MCF 10A (cell line): ENCODE data around the gene FBXO36. TPM values are rescaled to one million over a fixed set of nuclear protein-coding genes. Genes with fewer than 3 reads are reported as not detected.
A peak's percentile ranks its signal among the peaks of the same experiment; 100 is the strongest.

ENCODE experiments used
- BruUV-seq: library from RNA; stranded (reverse); fragments of 400-500 nt; replicated peaks from 2 replicates; lab custom pipeline; 2021; lab: Mats Ljungman, UMichigan
- CTCF ChIA-PET: fragments of 300-600 bp; sonication (Branson Sonifier 250); formaldehyde crosslinking; extraction: SDS; loops from one replicate; lab custom pipeline; 2021; ENCODE audit warnings: antibody characterized with exemption, inconsistent platforms; lab: Yijun Ruan, JAX
- POLR2A ChIA-PET: fragments of 300-600, 350-650 bp; sonication (Branson Sonifier 250); formaldehyde crosslinking; extraction: SDS; loops from one replicate; lab custom pipeline; 2020; ENCODE audit warnings: antibody characterized with exemption, inconsistent platforms; lab: Yijun Ruan, JAX
- DNase-seq: peaks from one replicate; pipeline ENCODE4 v3.0.0-alpha.2; 2018; ENCODE audit not compliant: unreplicated experiment
- H3K27ac Mint-ChIP-seq: one replicate; pipeline ENCODE4 v1.8.0; 2022; ENCODE audit warnings: mild to moderate bottlenecking, low read depth, mixed read lengths; ENCODE audit not compliant: unreplicated experiment
- H3K27me3 Mint-ChIP-seq: one replicate; pipeline ENCODE4 v1.8.0; 2022; ENCODE audit warnings: mixed read lengths; ENCODE audit not compliant: insufficient read depth, unreplicated experiment
- H3K36me3 Mint-ChIP-seq: one replicate; pipeline ENCODE4 v1.8.0; 2022; ENCODE audit warnings: mild to moderate bottlenecking, moderate library complexity, mixed read lengths; ENCODE audit not compliant: insufficient read depth, unreplicated experiment
- H3K4me1 Mint-ChIP-seq: one replicate; pipeline ENCODE4 v1.8.0; 2022; ENCODE audit warnings: mixed read lengths; ENCODE audit not compliant: insufficient read depth, unreplicated experiment
- H3K4me3 Mint-ChIP-seq: one replicate; pipeline ENCODE4 v1.8.0; 2022; ENCODE audit warnings: mild to moderate bottlenecking, moderate library complexity, mixed read lengths; ENCODE audit not compliant: unreplicated experiment
- H3K9me3 Mint-ChIP-seq: one replicate; pipeline ENCODE4 v1.8.0; 2022; ENCODE audit warnings: mixed read lengths; ENCODE audit not compliant: unreplicated experiment
- CTCF ChIP-seq: fragments of 200-600 bp; IDR thresholded peaks from one replicate; pipeline ENCODE4 v1.8.0; 2022; ENCODE audit warnings: antibody characterized with exemption, mild to moderate bottlenecking; ENCODE audit not compliant: unreplicated experiment
- intact Hi-C: fragments of 100-400 bp; cut with micrococcal nuclease; formaldehyde crosslinking; loops from 2 replicates; pipeline ENCODE4 v1.14.1; 2022
- total RNA-seq: library from RNA; stranded (reverse); gene quantifications from 2 replicates; pipeline ENCODE4 v1.2.3, GENCODE V29; 2022

FBXO36 gene
- total RNA-seq, 1 experiment from 2014 or later: 2.2 TPM

GRCh38 chr2:229996320-229996719 is 74.0 kb downstream of the FBXO36 start:
- no peak for DNase-seq
- H3K27me3 Mint-ChIP-seq: no peaks in the 10 kb centered on the region
- ChIA-PET POLR2A (interaction anchor here (0.8 kb wide), 1 partner anchor 771 kb away, joined by 3 read pairs; no protein-coding TSS in a partner anchor), CTCF (interaction anchor here (0.6 to 0.7 kb wide), 2 partner anchors 824 to 1329 kb away, joined by 3 to 10 read pairs; no protein-coding TSS in a partner anchor)
- H3K9me3 Mint-ChIP-seq: no peaks in the 10 kb centered on the region
- H3K4me3 Mint-ChIP-seq: no peak overlapping the region
- intact Hi-C loops: no loop called here
- no peak overlapping the region for H3K27ac Mint-ChIP-seq
- no peak for TF ChIP-seq CTCF
- H3K4me1 Mint-ChIP-seq: no peaks in the 10 kb centered on the region
- BruUV-seq: no TSS peak
- H3K36me3 Mint-ChIP-seq: no peaks in the 10 kb centered on the region

- no peaks in the 10 kb centered on the region for H3K27me3 Mint-ChIP-seq
- no peak for TF ChIP-seq CTCF
- no peak overlapping the region for H3K4me3 Mint-ChIP-seq
- H3K36me3 Mint-ChIP-seq: no peaks in the 10 kb centered on the region
- DNase-seq: no peak
- intact Hi-C loops: no loop called here
- ChIA-PET POLR2A (interaction anchor here (0.7 kb wide), 1 partner anchor 92 kb away, joined by 3 read pairs; no protein-coding TSS in a partner anchor), CTCF (interaction anchor here (1.3 kb wide), 1 partner anchor 9 kb away, joined by 5 read pairs; no protein-coding TSS in a partner anchor)
- no peaks in the 10 kb centered on the region for H3K4me1 Mint-ChIP-seq
- no TSS peak for BruUV-seq
- no peaks in the 10 kb centered on the region for H3K9me3 Mint-ChIP-seq
- H3K27ac Mint-ChIP-seq: no peak overlapping the region
Observed at GRCh38 chr2:229997565-229997964, 75.3 kb downstream of the FBXO36 start.

GRCh38 chr2:230000118-230000841 is 78.0 kb downstream of the FBXO36 start:
- no TSS peak for BruUV-seq
- no peak for TF ChIP-seq CTCF
- intact Hi-C loops: no loop called here
- no peaks in the 10 kb centered on the region for H3K27me3 Mint-ChIP-seq
- ChIA-PET CTCF (interaction anchor here (0.6 to 0.7 kb wide), 2 partner anchors 199 to 572 kb away, joined by 3 to 4 read pairs; no protein-coding TSS in a partner anchor), POLR2A (no interaction called here)
- no peak for DNase-seq
- H3K27ac Mint-ChIP-seq: no peak overlapping the region
- H3K36me3 Mint-ChIP-seq: no peaks in the 10 kb centered on the region
- H3K4me1 Mint-ChIP-seq: peaks cover 5% of the 10 kb centered on the region
- H3K4me3 Mint-ChIP-seq: no peak overlapping the region
- H3K9me3 Mint-ChIP-seq: no peaks in the 10 kb centered on the region

- Mint-ChIP-seq H3K4me1 (peaks cover 5% of the 10 kb centered on the region), H3K9me3 (no peaks in the 10 kb centered on the region), H3K36me3 (no peaks in the 10 kb centered on the region), H3K27me3 (no peaks in the 10 kb centered on the region), H3K4me3 (no peak overlapping the region), H3K27ac (no peak overlapping the region)
- DNase-seq: peak; percentile 82
- peak; percentile 84 for TF ChIP-seq CTCF
- BruUV-seq: no TSS peak
- ChIA-PET POLR2A (interaction anchor here (0.6 to 1.4 kb wide), 4 partner anchors 64 to 706 kb away, joined by 3 read pairs; no protein-coding TSS in a partner anchor), CTCF (interaction anchor here (0.5 to 5.3 kb wide), 26 partner anchors 8 to 1394 kb away, joined by 3 to 54 read pairs (median 4); partner anchors contain the start of gene SLC16A14)
- intact Hi-C loops: loop anchor here (1.0 to 2.0 kb wide), 5 partner anchors 60 to 791 kb away; partner anchors contain the start of genes SLC16A14 and SP100
Observed at GRCh38 chr2:230007931-230008707, 85.8 kb downstream of the FBXO36 start.
